GM12878 (cell line): Measurements from ENCODE around the gene RAP1GAP2. TPM values are rescaled to one million over a fixed set of nuclear protein-coding genes. Genes with fewer than 3 reads are reported as not detected.

Experiments
- CHD2 ChIP-seq: IDR thresholded peaks from 2 replicates; pipeline ENCODE4 v1.6.1; 2011; ENCODE audit warnings: low read depth, low read length, improper control_type of control experiment, borderline replicate concordance
- EZH2 ChIP-seq: IDR thresholded peaks from 2 replicates; pipeline ENCODE4 v1.6.1; 2012; ENCODE audit warnings: low read depth, mild to moderate bottlenecking, control low read depth, inconsistent platforms, low read length, borderline replicate concordance; ENCODE audit not compliant: control insufficient read depth
- JUNB ChIP-seq: IDR thresholded peaks from 2 replicates; pipeline ENCODE4 v1.6.1; 2016; ENCODE audit warnings: antibody characterized with exemption, mild to moderate bottlenecking
- RB1 ChIP-seq: fragments of 450-650 bp; formaldehyde crosslinking; IDR thresholded peaks from 2 replicates; pipeline ENCODE4 v1.6.1; 2017; ENCODE audit warnings: mild to moderate bottlenecking, borderline replicate concordance
- YBX1 ChIP-seq: fragments of 450-650 bp; IDR thresholded peaks from 2 replicates; pipeline ENCODE4 v1.6.1; 2016; ENCODE audit warnings: antibody characterized with exemption
- polyA plus RNA-seq, 11 experiments: library from polyadenylated mRNA; depleted of rRNA in 4 of 11; unstranded in 6 of 11; stranded (reverse) in 5 of 11; fragments of >200 nt; fragmentation: Nextera tagmentation in 4 of 11; fragmentation: Illumina TruSeq in 1 of 11; extraction: Ambion mirVana in 4 of 11; extraction: Trizol in 1 of 11; gene quantifications; 1 replicate in 1 of 11; 2 replicates in 10 of 11; pipeline versions ENCODE4 v1.2.1 to v1.2.3, GENCODE V29; 2011 to 2016; ENCODE audit warnings: inconsistent platforms in 2 of 11, missing spikeins in 2 of 11, low read depth in 1 of 11
- total RNA-seq, 4 experiments: library from RNA; depleted of rRNA in 3 of 4; stranded (reverse); fragments of >200 nt in 3 of 4; fragmentation: Illumina TruSeq in 1 of 4; extraction: Trizol in 1 of 4; gene quantifications; 2 replicates each; pipeline versions ENCODE4 v1.2.1 to v1.2.3, GENCODE V29; 2013 to 2021
- TF ChIP-seq, protein P1 (sequence below): fragments of 450-650 bp; IDR thresholded peaks from 2 replicates; pipeline ENCODE4 v1.6.1; 2014; ENCODE audit warnings: mild to moderate bottlenecking
- TF ChIP-seq, protein P2 (sequence below): fragments of 450-650 bp; conservative IDR thresholded peaks from 2 replicates; pipeline ENCODE4 v1.6.1; 2017; ENCODE audit warnings: mild to moderate bottlenecking, moderate library complexity
- TF ChIP-seq, protein P3 (sequence below): IDR thresholded peaks from 2 replicates; pipeline ENCODE4 v1.6.1; 2012; ENCODE audit warnings: mild to moderate bottlenecking, low read depth, low read length

The RAP1GAP2 gene
- total and polyA plus RNA-seq, 10 of the 15 experiments (the other 5 are each of a cell fraction or from before 2014, with no cell fraction given): 0.03 to 0.95 (median 0.49) TPM; not detected in 2

DNA sequence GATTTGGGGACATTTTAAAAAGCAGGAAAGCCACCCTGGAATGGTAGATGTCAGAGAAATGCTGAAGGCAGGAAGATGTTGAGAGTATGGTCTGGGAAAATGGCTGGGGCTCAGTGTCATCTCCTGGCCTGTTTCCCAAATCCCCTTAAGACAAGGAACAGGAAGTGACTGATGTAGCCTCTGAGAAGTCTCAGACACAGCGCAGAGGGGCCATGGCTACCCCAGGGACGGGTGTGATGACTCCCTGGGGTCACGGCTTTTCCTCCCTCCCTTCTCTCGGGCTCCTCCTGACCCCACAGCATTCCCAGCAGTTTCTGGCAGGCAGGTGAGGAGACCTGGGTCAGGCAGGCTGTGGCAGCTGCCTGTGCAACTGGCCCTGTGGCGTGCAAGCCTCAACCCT is 45.4 kb downstream of the RAP1GAP2 start (continued):
- TF ChIP-seq EZH2: no peak
- TF ChIP-seq, protein P1, sequence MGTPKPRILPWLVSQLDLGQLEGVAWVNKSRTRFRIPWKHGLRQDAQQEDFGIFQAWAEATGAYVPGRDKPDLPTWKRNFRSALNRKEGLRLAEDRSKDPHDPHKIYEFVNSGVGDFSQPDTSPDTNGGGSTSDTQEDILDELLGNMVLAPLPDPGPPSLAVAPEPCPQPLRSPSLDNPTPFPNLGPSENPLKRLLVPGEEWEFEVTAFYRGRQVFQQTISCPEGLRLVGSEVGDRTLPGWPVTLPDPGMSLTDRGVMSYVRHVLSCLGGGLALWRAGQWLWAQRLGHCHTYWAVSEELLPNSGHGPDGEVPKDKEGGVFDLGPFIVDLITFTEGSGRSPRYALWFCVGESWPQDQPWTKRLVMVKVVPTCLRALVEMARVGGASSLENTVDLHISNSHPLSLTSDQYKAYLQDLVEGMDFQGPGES: no peak
- no peak for TF ChIP-seq JUNB
- no peak for TF ChIP-seq YBX1
- TF ChIP-seq, protein P2, sequence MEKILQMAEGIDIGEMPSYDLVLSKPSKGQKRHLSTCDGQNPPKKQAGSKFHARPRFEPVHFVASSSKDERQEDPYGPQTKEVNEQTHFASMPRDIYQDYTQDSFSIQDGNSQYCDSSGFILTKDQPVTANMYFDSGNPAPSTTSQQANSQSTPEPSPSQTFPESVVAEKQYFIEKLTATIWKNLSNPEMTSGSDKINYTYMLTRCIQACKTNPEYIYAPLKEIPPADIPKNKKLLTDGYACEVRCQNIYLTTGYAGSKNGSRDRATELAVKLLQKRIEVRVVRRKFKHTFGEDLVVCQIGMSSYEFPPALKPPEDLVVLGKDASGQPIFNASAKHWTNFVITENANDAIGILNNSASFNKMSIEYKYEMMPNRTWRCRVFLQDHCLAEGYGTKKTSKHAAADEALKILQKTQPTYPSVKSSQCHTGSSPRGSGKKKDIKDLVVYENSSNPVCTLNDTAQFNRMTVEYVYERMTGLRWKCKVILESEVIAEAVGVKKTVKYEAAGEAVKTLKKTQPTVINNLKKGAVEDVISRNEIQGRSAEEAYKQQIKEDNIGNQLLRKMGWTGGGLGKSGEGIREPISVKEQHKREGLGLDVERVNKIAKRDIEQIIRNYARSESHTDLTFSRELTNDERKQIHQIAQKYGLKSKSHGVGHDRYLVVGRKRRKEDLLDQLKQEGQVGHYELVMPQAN: no peak
- no peak for TF ChIP-seq RB1
- TF ChIP-seq, protein P3, sequence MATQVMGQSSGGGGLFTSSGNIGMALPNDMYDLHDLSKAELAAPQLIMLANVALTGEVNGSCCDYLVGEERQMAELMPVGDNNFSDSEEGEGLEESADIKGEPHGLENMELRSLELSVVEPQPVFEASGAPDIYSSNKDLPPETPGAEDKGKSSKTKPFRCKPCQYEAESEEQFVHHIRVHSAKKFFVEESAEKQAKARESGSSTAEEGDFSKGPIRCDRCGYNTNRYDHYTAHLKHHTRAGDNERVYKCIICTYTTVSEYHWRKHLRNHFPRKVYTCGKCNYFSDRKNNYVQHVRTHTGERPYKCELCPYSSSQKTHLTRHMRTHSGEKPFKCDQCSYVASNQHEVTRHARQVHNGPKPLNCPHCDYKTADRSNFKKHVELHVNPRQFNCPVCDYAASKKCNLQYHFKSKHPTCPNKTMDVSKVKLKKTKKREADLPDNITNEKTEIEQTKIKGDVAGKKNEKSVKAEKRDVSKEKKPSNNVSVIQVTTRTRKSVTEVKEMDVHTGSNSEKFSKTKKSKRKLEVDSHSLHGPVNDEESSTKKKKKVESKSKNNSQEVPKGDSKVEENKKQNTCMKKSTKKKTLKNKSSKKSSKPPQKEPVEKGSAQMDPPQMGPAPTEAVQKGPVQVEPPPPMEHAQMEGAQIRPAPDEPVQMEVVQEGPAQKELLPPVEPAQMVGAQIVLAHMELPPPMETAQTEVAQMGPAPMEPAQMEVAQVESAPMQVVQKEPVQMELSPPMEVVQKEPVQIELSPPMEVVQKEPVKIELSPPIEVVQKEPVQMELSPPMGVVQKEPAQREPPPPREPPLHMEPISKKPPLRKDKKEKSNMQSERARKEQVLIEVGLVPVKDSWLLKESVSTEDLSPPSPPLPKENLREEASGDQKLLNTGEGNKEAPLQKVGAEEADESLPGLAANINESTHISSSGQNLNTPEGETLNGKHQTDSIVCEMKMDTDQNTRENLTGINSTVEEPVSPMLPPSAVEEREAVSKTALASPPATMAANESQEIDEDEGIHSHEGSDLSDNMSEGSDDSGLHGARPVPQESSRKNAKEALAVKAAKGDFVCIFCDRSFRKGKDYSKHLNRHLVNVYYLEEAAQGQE: no peak
- no peak for TF ChIP-seq CHD2
